H9 (cell line): ENCODE results near the gene PITHD1. TPM values are rescaled to one million over a fixed set of nuclear protein-coding genes. Genes with fewer than 3 reads are reported as not detected.

ENCODE experiments used
- DNase-seq: peaks from one replicate; pipeline ENCODE4 v3.0.0-alpha.2; 2017
- H2AFZ ChIP-seq: one replicate; pipeline ENCODE4 v1.6.1; 2013; ENCODE audit warnings: mild to moderate bottlenecking, low read length, control low read depth, moderate library complexity
- H2AK5ac ChIP-seq: 2 replicates; pipeline ENCODE4 v1.6.1; 2013; ENCODE audit warnings: low read length, control low read depth, mixed read lengths; ENCODE audit not compliant: insufficient read length
- H2BK120ac ChIP-seq: one replicate; pipeline ENCODE4 v1.6.1; 2013; ENCODE audit warnings: low read depth, mild to moderate bottlenecking, low read length, control low read depth, inconsistent platforms; ENCODE audit not compliant: poor library complexity, severe bottlenecking
- H2BK12ac ChIP-seq: 2 replicates; pipeline ENCODE4 v1.6.1; 2013; ENCODE audit warnings: low read length, control low read depth, mixed read lengths, low read depth; ENCODE audit not compliant: insufficient read length
- H2BK15ac ChIP-seq: 2 replicates; pipeline ENCODE4 v1.6.1; 2013; ENCODE audit warnings: low read depth, low read length, control low read depth
- H2BK20ac ChIP-seq: one replicate; pipeline ENCODE4 v1.6.1; 2013; ENCODE audit warnings: low read depth, mild to moderate bottlenecking, low read length, control low read depth, inconsistent platforms; ENCODE audit not compliant: poor library complexity, severe bottlenecking
- H2BK5ac ChIP-seq: 2 replicates; pipeline ENCODE4 v1.6.1; 2013; ENCODE audit warnings: low read length, control low read depth, mixed read lengths; ENCODE audit not compliant: insufficient read length
- H3K14ac ChIP-seq: 2 replicates; pipeline ENCODE4 v1.6.1; 2013; ENCODE audit warnings: low read length, control low read depth; ENCODE audit not compliant: insufficient read depth
- H3K18ac ChIP-seq: 2 replicates; pipeline ENCODE4 v1.6.1; 2013; ENCODE audit warnings: low read depth, mild to moderate bottlenecking, mixed read lengths, low read length, control low read depth; ENCODE audit not compliant: insufficient read length
- H3K23ac ChIP-seq: 2 replicates; pipeline ENCODE4 v1.6.1; 2013; ENCODE audit warnings: low read length, control low read depth, mixed read lengths, low read depth; ENCODE audit not compliant: insufficient read length
- H3K23me2 ChIP-seq: 2 replicates; pipeline ENCODE4 v1.6.1; 2013; ENCODE audit warnings: low read depth, mild to moderate bottlenecking, mixed read lengths, low read length, control low read depth; ENCODE audit not compliant: insufficient read length, poor library complexity, severe bottlenecking
- H3K27ac ChIP-seq: 2 replicates; pipeline ENCODE4 v1.5.1; 2013; ENCODE audit warnings: low read length, control low read depth, mixed read lengths, low read depth; ENCODE audit not compliant: insufficient read length
- H3K27me3 ChIP-seq: 2 replicates; pipeline ENCODE4 v1.6.1; 2013; ENCODE audit warnings: low read length, control low read depth, inconsistent platforms; ENCODE audit not compliant: insufficient read depth
- H3K4ac ChIP-seq: 2 replicates; pipeline ENCODE4 v1.6.1; 2013; ENCODE audit warnings: low read depth, mild to moderate bottlenecking, control low read depth, inconsistent platforms, low read length, moderate library complexity
- H3K4me1 ChIP-seq: 2 replicates; pipeline ENCODE4 v1.6.1; 2013; ENCODE audit warnings: low read length, control low read depth, inconsistent platforms; ENCODE audit not compliant: insufficient read depth
- H3K4me2 ChIP-seq: 2 replicates; pipeline ENCODE4 v1.6.1; 2013; ENCODE audit warnings: low read length, control low read depth, mixed read lengths; ENCODE audit not compliant: insufficient read length, insufficient read depth
- H3K56ac ChIP-seq: 2 replicates; pipeline ENCODE4 v1.6.1; 2013; ENCODE audit warnings: low read depth, mild to moderate bottlenecking, mixed read lengths, low read length, control low read depth; ENCODE audit not compliant: insufficient read length
- H3K79me1 ChIP-seq: 2 replicates; pipeline ENCODE4 v1.6.1; 2013; ENCODE audit warnings: low read depth, mild to moderate bottlenecking, moderate library complexity, low read length, control low read depth, inconsistent platforms; ENCODE audit not compliant: insufficient read depth, poor library complexity, severe bottlenecking
- H3K79me2 ChIP-seq: 2 replicates; pipeline ENCODE4 v1.6.1; 2013; ENCODE audit warnings: low read length, control low read depth, inconsistent platforms; ENCODE audit not compliant: insufficient read depth
- H3K9ac ChIP-seq: 2 replicates; pipeline ENCODE4 v1.6.1; 2013; ENCODE audit warnings: low read length, control low read depth, mixed read lengths; ENCODE audit not compliant: insufficient read length; ENCODE audit errors: extremely low read depth
- H3K9me3 ChIP-seq: one replicate; pipeline ENCODE4 v1.6.1; 2013; ENCODE audit warnings: low read depth, low read length, inconsistent platforms; ENCODE audit not compliant: control insufficient read depth
- H3T11ph ChIP-seq: one replicate; pipeline ENCODE4 v1.6.1; 2013; ENCODE audit warnings: mild to moderate bottlenecking, low read length, control low read depth, inconsistent platforms
- H4K20me1 ChIP-seq: one replicate; pipeline ENCODE4 v1.6.1; 2013; ENCODE audit not compliant: control insufficient read depth, insufficient read length, insufficient read depth
- H4K5ac ChIP-seq: 2 replicates; pipeline ENCODE4 v1.6.1; 2013; ENCODE audit warnings: low read depth, mild to moderate bottlenecking, mixed read lengths, low read length, control low read depth; ENCODE audit not compliant: insufficient read length
- H4K8ac ChIP-seq: replicated peaks from 2 replicates; pipeline ENCODE4 v1.6.1; 2013; ENCODE audit warnings: low read length, control low read depth, mixed read lengths, low read depth; ENCODE audit not compliant: insufficient read length
- H4K91ac ChIP-seq: 2 replicates; pipeline ENCODE4 v1.6.1; 2013; ENCODE audit warnings: low read depth, mild to moderate bottlenecking, moderate library complexity, mixed read lengths, low read length, control low read depth; ENCODE audit not compliant: insufficient read length
- H3K27ac Mint-ChIP-seq, 3 experiments: 2 replicates in 2 of 3; 3 replicates in 1 of 3; pipeline ENCODE4 v1.8.0; 2020 to 2021; ENCODE audit warnings: mixed read lengths in 3 of 3, mild to moderate bottlenecking in 1 of 3, moderate library complexity in 1 of 3
- H3K27me3 Mint-ChIP-seq: 2 replicates; pipeline ENCODE4 v1.8.0; 2021; ENCODE audit warnings: low read depth, mild to moderate bottlenecking, moderate library complexity, mixed read lengths
- H3K36me3 Mint-ChIP-seq, 3 experiments: 2 replicates in 2 of 3; 3 replicates in 1 of 3; pipeline ENCODE4 v1.8.0; 2020 to 2021; ENCODE audit warnings: low read depth in 3 of 3, mixed read lengths in 3 of 3; ENCODE audit not compliant: insufficient read depth in 1 of 3
- H3K4me1 Mint-ChIP-seq, 2 experiments: 2 replicates each; pipeline ENCODE4 v1.8.0; 2020; ENCODE audit warnings: mixed read lengths in 2 of 2
- H3K4me3 Mint-ChIP-seq, 2 experiments: 2 replicates in 1 of 2; 3 replicates in 1 of 2; pipeline ENCODE4 v1.8.0; 2020 to 2021; ENCODE audit warnings: mild to moderate bottlenecking in 2 of 2, mixed read lengths in 2 of 2, moderate library complexity in 1 of 2
- H3K9me3 Mint-ChIP-seq, 2 experiments: 2 replicates in 1 of 2; 3 replicates in 1 of 2; pipeline ENCODE4 v1.8.0; 2020; ENCODE audit warnings: mild to moderate bottlenecking in 2 of 2, mixed read lengths in 2 of 2, moderate library complexity in 1 of 2
- CTCF ChIP-seq: fragments of 200-600 bp; sonication (generic); conservative IDR thresholded peaks from 3 replicates; pipeline ENCODE4 v1.8.0; 2021; ENCODE audit warnings: antibody characterized with exemption, mild to moderate bottlenecking
- WGBS: extraction: QIAGEN DNeasy Blood & Tissue Kit; methylation state at CpG from one replicate; pipeline ENCODE4 v1.1.7; 2013; ENCODE audit warnings: missing lambda C conversion rate, low lambda C conversion rate, mixed read lengths; ENCODE audit not compliant: insufficient read length; ENCODE audit errors: extremely low coverage; 5-methylcytosine and 5-hydroxymethylcytosine counted together
- total RNA-seq: library from RNA; stranded (reverse); gene quantifications from 2 replicates; pipeline ENCODE4 v1.2.1, GENCODE V29; 2021

The PITHD1 gene
- total RNA-seq, 1 experiment from 2014 or later: 92.0 TPM

DNA sequence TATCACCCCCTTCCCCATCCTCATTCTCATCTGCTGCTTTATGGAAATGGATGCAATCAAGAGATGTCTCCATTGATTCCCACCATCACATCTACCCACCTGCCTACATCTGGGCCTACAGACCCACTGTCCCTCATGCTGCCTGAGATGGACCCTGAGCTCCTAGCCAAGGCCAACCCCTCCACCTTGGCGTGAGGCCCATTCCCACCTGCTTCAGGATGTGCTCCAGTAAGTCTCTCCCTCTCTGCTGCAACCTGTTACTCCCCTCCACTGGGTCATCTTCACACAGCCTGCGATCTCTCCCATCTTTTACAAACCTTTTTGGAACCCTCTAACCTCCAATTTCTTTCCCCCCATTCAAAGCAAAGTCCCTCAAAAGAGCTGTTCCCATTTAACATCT, 26.8 kb downstream of the PITHD1 start:
- TF ChIP-seq CTCF: no peak
- H3K4me3 Mint-ChIP-seq: no peak overlapping the region
- WGBS: no CpG with 5 or more reads among the region's 2 CpGs

More for the DNA sequence above, 26.8 kb downstream of the PITHD1 start:
- H3K27me3 Mint-ChIP-seq: peaks cover 11% of the 10 kb centered on the region
- Histone ChIP-seq H4K20me1 (no peaks in the 10 kb centered on the region), H3K14ac (no peak overlapping the region), H3K18ac (no peak overlapping the region), H2AK5ac (no peak overlapping the region), H3K56ac (no peak overlapping the region), H3K79me2 (no peaks in the 10 kb centered on the region), H4K91ac (no peak overlapping the region), H4K8ac (no peak overlapping the region), H3K27ac (no peak overlapping the region), H3K9me3 (no peaks in the 10 kb centered on the region), H3K23me2 (peaks cover 6% of the 10 kb centered on the region), H2BK12ac (no peak overlapping the region), H2BK15ac (no peak overlapping the region), H4K5ac (no peak overlapping the region), H3K4ac (no peak overlapping the region), H2BK120ac (no peak overlapping the region), H3K27me3 (no peaks in the 10 kb centered on the region), H3T11ph (no peak overlapping the region), H3K4me2 (no peak overlapping the region), H2BK20ac (no peak overlapping the region), H3K4me1 (no peaks in the 10 kb centered on the region), H3K9ac (no peak overlapping the region), H2BK5ac (no peak overlapping the region), H2AFZ (no peak overlapping the region), H3K79me1 (no peaks in the 10 kb centered on the region), H3K23ac (no peak overlapping the region)
- H3K36me3 Mint-ChIP-seq: peaks cover 0 to 6% (median 4%) of the 10 kb centered on the region in 3 experiments; a peak in 2 of 7 replicates
- peaks cover 3 to 4% of the 10 kb centered on the region in 2 experiments; a peak in 3 of 4 replicates for H3K4me1 Mint-ChIP-seq
- H3K27ac Mint-ChIP-seq: no peak overlapping the region
- H3K9me3 Mint-ChIP-seq: no peaks in the 10 kb centered on the region
- DNase-seq: no peak
